Medulla oblongata (tissue), 1 donor: Measurements from ENCODE around the gene HIPK4.
"Not testable (repeated sequence)": the region's sequence is repeated elsewhere in the genome, so short reads cannot be mapped to it uniquely, and the experiment has no call there.

Source experiments
- DNase-seq: peaks from one replicate; pipeline ENCODE4 v3.0.0-alpha.2; 2015; ENCODE audit errors: extremely low spot score

HIPK4 gene

DNA sequence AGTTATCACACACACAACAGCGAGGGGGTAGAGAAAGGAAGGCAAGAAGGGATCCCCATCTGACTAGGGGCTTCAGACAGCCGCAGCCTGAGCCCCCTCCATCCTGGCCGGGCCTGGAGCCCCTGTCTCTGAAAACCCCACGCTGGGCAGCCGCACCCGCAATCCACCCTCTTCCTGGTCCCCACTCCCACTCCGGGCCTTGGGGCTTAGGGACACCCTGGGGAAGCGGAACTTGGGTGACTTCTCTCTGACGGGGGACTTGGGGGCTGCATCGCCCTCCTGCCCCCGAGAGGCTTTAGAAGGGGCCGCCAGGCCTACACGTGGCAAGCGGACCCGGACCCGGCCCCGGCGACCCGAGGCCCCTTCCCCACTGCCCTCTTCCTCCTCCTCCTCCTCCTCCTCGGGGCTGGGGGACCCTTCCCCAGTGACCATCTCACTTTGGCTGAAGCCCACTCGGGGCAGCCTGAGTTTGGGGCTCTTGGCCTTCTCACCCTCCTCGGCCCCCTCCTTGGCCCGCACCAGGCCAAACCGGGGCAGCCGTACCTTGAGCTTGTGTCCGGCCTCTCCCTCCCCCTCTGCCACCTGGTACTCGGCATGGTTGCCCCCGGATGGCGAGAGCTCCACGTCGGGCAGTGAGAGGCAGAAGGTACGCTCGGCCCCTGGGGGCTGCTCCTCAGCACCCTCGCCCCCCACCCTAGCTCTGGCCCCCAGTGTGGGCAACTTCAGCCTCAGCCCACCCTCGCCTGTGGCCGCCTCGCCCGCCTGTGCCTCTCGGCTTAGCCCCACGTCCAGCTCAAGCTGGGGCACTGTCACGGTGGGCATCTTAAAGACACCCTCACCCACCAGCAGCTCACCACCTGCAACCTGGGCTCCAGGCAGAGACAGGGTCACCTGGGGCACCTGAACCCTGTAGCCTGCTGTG lies 4.2 kb upstream of the HIPK4 start:
- no peak for DNase-seq

DNA sequence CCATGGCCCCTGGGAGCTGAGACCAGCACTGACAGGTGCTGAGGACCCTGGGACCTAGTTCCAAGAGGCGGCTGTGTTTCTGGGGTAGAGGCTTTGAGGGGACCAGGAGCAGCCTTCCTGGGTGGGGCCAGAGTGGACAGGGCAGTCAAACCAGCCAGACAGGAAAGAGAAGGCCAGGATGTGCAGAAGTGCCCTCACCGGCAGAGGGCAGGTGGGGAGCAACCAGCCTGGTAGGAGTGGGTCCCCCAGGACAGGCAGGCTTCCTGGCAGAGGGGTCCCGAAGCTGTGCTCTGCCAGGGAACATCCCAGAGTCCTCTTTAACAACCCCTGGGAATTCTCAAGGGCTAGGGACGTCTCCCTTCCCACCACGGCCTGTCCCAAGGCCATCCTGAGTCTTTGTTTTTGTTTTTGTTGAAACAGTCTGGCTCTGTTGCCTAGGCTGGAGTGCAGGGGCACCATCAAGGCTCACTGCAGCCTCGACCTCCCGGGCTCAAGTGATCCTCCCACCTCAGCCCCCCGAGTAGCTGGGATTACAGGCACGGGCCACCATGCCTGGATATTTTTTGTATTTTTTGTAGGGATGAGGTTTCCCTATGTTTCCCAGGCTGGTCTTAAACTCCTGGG lies 3.0 kb upstream of the HIPK4 start:
- no peak for DNase-seq

DNA sequence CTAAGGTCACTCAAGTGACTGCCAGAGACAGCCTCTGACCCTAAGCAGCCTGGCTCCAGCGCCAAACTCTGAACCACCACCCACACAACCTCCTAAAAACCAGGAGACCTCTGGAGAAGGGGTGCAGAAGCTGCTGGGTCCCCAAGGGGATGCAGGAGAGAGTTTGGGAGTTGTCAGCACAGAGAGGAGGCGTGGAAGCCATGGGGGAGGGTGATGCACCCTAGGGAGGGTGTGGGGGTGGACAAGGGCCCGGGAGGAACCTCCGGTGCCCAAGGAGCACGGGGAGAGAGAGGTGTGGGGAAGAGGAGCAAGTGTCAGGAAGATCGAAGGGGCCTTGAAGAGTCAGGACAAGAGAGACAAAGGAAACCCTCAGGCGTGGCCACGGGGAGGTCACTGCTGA lies 2.1 kb upstream of the HIPK4 start:
- DNase-seq: no peak

GRCh38 chr19:40389404-40390083 lies 437 bp downstream of the HIPK4 start:
- DNase-seq: no peak

- DNase-seq: no peak
Measured at GRCh38 chr19:40388481-40388880, 1.5 kb downstream of the HIPK4 start.

DNA sequence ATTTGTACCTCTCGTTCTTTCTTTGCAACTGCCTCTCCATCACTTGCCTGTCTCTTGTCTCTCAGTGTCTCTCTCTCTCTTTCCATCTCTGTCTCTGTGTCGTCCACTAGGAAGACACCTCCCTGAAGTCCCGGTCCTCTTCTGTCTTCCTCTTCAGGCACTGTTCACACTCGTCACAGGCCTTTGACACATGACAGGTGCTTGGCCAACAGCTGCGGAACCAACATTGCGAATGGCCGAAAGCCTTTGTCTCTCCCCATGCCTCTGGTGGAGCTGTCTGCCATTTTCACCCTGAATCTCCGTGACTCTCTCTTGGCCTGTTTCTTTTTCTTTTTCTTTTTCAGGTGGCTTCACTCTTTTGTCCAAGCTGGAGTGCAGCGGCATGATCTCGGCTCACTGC lies 2.8 kb downstream of the HIPK4 start:
- no peak for DNase-seq

GRCh38 chr19:40383668-40384248 lies 6.2 kb downstream of the HIPK4 start:
- DNase-seq: no peak

DNA sequence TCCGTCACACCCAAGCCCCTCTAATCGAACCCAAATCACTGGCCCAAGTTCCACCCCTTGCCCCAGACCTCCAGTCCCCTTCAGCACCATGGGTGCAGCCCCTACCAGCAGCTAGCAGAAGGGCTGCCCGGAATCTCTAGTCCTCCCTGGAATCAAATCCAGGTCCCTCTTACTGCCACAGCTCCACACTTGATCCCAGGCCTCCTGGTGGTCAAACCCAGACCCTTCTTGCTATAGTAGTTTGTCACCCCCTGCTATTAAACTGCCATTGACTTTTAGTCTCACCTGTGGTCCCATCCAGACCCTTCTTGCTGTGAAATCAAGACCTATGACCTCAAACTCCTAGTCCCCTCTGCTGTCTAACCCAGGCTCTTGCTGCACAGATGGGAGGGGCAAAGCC lies 8.7 kb downstream of the HIPK4 start:
- DNase-seq: no peak

GRCh38 chr19:40380199-40381037 lies 9.6 kb downstream of the HIPK4 start:
- DNase-seq: no peak

GRCh38 chr19:40379446-40380198 lies 10.4 kb downstream of the HIPK4 start:
- no peak for DNase-seq

- no peak for DNase-seq
Measured at GRCh38 chr19:40378509-40378908, 11.5 kb downstream of the HIPK4 start.

DNA sequence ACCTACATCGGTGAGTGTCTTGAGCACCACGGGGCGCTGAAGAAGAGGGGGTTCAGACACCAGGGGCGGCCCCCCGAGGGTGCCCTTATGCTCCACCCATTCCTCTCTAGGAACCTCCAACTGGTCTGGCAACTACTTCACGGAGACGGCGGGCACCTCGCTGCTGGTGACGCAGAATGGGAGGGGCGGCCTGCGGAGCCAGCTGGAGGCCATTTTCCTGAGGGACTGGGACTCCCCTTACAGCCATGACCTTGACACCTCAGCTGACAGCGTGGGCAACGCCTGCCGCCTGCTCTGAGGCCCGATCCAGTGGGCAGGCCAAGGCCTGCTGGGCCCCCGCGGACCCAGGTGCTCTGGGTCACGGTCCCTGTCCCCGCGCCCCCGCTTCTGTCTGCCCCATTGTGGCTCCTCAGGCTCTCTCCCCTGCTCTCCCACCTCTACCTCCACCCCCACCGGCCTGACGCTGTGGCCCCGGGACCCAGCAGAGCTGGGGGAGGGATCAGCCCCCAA lies 12.1 kb downstream of the HIPK4 start:
- no peak for DNase-seq

GRCh38 chr19:40376286-40376862 lies 13.6 kb downstream of the HIPK4 start:
- DNase-seq: no peak

DNA sequence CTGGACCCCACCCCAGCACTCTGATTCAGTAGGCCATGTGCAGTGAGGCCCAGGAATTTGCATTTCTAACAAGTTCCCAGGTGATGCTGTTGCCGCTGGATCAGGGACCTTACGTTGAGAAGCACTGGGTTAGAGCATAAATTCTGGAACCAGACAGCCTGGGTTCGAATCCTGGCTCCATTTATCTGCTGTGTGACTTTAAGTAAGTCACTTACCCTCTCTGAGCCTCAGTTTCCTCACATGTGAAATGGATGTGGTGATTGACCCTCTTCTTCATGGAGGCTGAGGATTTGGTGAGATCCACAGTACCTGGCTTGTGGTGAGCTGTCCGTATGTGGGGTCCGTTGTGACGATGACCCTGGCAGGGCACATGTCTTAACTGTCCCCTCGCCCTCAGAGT lies 15.9 kb downstream of the HIPK4 start:
- DNase-seq: no peak

GRCh38 chr19:40371802-40372122 lies 18.2 kb downstream of the HIPK4 start:
- DNase-seq: no peak

GRCh38 chr19:40370997-40371801 lies 18.8 kb downstream of the HIPK4 start:
- DNase-seq: no peak

DNA sequence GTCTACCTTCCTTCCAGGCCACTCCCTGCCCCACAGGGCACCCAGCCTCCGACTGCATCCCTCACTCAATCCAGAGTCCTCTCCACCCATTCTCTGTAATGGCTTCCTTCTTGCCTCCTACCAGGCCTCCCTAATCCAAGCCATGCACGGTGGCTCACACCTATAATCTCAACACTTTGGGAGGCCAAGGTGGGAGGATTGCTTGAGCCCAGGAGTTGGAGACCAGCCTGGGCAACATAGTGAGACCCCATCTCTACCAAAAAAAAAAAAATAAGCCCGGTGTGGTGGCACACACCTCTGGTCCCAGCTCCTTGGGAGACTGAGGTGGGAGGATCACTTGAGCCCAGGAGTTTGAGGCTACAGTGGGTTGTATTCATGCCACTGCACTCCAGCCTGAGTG lies 19.7 kb downstream of the HIPK4 start:
- not testable (repeated sequence) for DNase-seq

GRCh38 chr19:40369797-40370196 lies 20.2 kb downstream of the HIPK4 start:
- DNase-seq: no peak
